GM12875 (cell line): ENCODE results near the gene ELOVL5.
"Not testable (repeated sequence)": the region's sequence is repeated elsewhere in the genome, so short reads cannot be mapped to it uniquely, and the experiment has no call there.

Experiments used
- H3K4me3 ChIP-seq: one replicate; pipeline ENCODE4 v1.5.1; 2011; ENCODE audit warnings: low read depth, low read length, control low read depth
- CTCF ChIP-seq: IDR thresholded peaks from 2 replicates; pipeline ENCODE4 v1.5.1; 2011; ENCODE audit warnings: low read depth, mild to moderate bottlenecking, control low read depth, inconsistent platforms, low read length, moderate library complexity, borderline replicate concordance; ENCODE audit not compliant: insufficient read depth

The ELOVL5 gene

GRCh38 chr6:53347921-53348370 is 804 bp downstream of the ELOVL5 start:
- no peak for TF ChIP-seq CTCF

GRCh38 chr6:53347250-53347920 is 1.4 kb downstream of the ELOVL5 start:
- TF ChIP-seq CTCF, result no peak
- H3K4me3 ChIP-seq, result peak overlapping the region; percentile 75

More at GRCh38 chr6:53347921-53348370, 804 bp downstream of the ELOVL5 start:
- H3K4me3 ChIP-seq, result peak overlapping the region; percentile 75

- not testable (repeated sequence) for H3K4me3 ChIP-seq
Observed at GRCh38 chr6:53346049-53346448, 2.7 kb downstream of the ELOVL5 start.

DNA sequence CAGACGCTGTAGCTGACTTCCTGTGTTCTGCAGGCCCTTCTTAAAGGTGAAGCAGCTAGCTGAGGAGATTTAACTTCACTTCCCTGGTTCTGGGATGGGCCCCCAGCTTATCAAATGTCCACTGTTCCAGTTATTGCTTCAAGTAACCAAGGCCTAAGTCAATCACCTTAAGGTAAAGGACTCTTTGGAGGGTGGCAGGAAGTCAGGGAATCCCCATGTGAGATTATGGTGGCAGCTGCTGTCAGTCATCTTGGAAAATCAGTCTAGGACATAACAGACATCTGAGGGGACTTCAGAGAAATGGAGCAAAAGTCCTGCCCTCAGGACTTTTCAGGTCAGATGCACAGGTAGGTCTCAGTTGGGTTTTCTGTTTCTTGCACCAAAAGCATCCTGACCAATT is 3.8 kb downstream of the ELOVL5 start:
- no peak overlapping the region for H3K4me3 ChIP-seq

GRCh38 chr6:53343092-53343491 is 5.7 kb downstream of the ELOVL5 start:
- H3K4me3 ChIP-seq, result no peak overlapping the region
- no peak for TF ChIP-seq CTCF

More for the DNA sequence above, 3.8 kb downstream of the ELOVL5 start:
- TF ChIP-seq CTCF, result no peak

- no peak for TF ChIP-seq CTCF
- no peak overlapping the region for H3K4me3 ChIP-seq
Observed at GRCh38 chr6:53342217-53342616, 6.5 kb downstream of the ELOVL5 start.

GRCh38 chr6:53340536-53340935 is 8.2 kb downstream of the ELOVL5 start:
- TF ChIP-seq CTCF, result no peak

More at GRCh38 chr6:53340536-53340935, 8.2 kb downstream of the ELOVL5 start:
- H3K4me3 ChIP-seq, result no peak overlapping the region
